Brain pericyte (primary cell): ENCODE measurements around the gene PALD1.

Experiments
- DNase-seq: peaks from one replicate; pipeline ENCODE4 v3.0.0-alpha.2; 2012; ENCODE audit warnings: low read depth, low spot score

Gene PALD1

GRCh38 chr10:70478191-70479164, at the start of gene PALD1:
Gene PALD1, plus strand, starts transcription at chr10:70478767. Its CDS starts 47,185 bp downstream, at chr10:70525952.
- no peak for DNase-seq

DNA sequence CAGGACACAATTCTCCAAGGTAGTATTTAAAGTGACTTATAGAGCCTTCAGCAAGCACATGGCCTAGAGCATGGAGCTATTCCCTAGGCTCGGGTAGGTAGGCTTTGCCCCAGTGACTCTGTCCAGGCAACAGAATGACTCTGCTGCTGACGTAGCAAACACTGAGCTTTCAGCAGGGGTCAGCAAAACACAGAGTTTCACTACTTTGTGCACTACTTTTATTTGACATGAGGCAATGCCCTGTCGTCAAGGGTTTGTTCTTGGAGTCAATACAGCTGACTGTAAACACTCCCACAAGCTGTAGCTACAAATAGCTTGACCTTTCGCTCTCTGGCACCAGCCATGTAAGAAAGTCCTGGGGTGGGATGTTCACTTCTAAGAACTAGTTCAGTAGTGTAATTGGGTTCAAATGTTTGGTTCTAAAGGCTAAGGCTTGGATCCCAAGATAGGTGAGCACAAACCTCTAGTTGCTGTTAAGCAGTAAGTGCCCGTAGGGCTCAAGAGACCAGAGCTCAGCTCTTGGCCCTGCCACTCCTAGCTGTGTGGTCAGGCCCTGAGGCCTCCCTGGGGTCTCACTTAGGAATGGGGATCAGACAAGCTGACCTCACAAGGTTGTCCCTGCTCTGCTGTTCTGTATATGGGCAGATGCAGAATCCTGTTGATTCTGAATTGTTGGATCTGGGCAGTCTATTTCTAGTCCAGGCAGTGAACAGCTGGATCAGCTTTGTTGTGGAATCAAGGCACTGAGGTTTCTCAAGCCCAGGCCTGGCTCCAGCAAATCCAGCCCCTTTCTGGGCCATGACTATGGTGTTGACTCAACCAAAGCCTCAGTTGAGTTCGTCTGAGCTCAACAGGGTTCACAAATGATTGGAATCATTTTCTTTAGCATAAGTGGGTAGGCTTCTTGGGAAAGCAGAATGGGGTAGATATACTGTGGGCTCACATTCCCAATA, 47.8 kb upstream of the PALD1 start:
- peak; percentile 76 for DNase-seq

- DNase-seq: no peak
Observed at GRCh38 chr10:70432101-70432500, 46.5 kb upstream of the PALD1 start.

GRCh38 chr10:70432561-70433263, 45.9 kb upstream of the PALD1 start:
- DNase-seq: no peak

DNA sequence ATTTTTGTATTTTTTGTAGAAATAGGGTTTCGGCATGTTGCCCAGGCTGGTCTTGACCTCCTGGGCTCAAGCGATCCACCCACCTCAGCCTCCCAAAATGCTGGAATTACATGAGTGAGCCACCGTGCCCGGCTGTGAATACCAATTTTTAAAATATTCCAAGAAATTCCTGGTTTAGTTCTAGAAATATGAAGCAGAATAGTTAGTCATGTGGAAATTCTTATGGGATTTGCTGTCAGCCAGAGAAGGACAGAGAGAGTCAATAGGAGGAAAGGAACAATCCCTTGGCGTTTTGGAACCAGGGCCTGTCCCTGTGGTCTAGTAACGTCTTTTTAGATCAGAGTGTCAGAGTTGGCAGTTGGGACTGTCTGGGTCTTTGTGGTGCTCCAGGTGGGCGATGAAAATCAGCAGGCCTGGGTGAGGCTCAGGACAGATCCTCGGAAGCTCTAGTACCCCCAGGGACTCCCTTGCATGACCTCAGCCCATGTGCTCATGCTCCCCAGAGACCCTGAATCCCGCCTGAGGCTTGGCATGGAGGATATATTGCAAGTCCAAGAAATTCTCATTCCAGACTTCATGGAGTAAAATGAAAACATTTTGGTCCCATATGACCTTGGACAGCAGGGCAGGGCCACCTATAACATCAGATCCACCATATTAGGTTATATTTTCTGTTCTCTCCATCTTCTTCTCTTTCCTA, 44.8 kb upstream of the PALD1 start:
- DNase-seq: no peak

DNA sequence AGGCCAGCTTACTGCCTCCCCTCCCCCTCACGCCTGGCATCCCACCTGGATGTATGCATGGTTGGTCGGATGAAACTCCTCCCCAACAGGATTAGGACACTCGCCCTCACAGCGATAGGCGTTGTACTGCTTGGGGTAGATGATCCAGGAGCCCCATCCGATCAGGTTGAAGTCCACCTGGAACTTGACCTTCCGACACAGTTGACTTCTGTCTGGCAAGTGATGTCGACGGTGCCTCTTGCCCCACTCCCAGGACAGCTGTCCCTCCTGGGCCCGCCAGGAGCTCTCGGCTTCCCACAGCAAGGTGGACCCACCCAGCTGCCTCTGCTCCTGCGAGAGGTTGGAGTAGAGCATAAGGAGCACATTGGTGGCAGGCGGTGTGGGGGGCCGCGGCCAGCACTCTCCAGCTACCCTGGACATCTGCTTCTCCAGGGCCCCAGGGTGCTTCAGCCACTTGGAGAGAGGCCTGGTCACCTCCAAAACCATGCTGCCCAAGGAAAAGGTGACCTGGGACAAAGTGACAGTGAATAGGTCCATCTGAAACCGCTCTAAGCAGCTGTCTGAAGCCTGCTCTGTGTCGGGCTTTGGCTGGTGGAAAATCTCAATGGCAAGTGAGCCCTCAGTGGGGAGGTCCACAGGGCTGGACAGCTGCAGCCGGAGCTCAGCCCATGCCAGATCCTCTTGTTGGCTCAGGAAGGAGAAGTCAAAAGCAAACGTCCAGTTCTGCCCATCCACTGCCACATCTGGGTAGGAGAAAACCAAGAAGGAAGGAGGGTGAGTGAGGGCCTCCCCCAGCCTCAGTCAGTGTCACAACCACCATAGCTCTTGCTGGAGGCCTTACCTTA, 43.1 kb upstream of the PALD1 start:
- no peak for DNase-seq

GRCh38 chr10:70437721-70438120, 40.8 kb upstream of the PALD1 start:
- DNase-seq: no peak

GRCh38 chr10:70440296-70441160, 38.0 kb upstream of the PALD1 start:
- no peak for DNase-seq

GRCh38 chr10:70441161-70441894, 37.2 kb upstream of the PALD1 start, which contains the start of gene NODAL:
Gene NODAL, minus strand, starts transcription at chr10:70441681. Its CDS starts 14 bp downstream, at chr10:70441667.
- DNase-seq: no peak

DNA sequence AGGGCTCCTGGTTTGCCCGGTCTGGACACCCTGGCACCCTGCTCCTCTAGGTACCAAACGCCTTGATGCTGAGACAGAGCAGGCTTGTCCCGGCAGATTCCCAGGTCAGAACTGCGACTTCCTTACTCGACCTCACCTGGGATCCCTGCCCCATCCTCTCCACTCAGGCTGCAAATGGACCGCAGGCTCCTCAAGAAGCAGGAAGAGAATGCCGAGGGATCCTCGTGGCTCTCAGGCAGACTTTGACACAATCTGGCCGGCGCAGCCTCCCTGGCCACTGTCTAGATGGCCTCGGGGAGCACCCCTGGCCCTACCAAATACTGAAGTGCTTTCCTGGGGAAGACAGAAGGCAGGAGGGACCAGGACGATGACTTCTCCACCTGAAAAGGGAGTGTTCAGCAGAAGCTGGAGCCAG, 36.7 kb upstream of the PALD1 start:
- DNase-seq: no peak

GRCh38 chr10:70442332-70442988, 36.1 kb upstream of the PALD1 start:
- DNase-seq: no peak

DNA sequence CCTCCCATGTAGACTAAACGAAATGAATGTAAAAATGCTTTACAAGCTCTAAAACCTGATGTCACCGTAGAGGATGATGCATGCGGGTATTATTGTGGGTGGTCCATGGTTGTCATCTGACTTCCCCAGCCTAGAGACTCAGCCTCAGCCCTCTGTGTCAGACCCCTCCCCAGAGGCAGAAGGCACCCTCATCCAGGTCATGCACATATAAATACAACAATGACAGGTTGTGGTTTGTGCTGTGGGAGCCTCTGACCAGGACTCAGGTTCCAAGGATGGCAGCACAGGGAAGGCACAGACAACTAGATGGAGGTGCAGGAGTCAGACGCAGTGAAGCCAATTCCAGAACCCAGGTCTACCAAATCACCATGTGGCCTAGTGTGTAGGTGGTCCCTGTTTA, 33.8 kb upstream of the PALD1 start:
- DNase-seq: no peak

- DNase-seq: no peak
Observed at GRCh38 chr10:70445718-70446657, 32.6 kb upstream of the PALD1 start.

- DNase-seq: peak; percentile 24
Observed at GRCh38 chr10:70448236-70448635, 30.3 kb upstream of the PALD1 start.

DNA sequence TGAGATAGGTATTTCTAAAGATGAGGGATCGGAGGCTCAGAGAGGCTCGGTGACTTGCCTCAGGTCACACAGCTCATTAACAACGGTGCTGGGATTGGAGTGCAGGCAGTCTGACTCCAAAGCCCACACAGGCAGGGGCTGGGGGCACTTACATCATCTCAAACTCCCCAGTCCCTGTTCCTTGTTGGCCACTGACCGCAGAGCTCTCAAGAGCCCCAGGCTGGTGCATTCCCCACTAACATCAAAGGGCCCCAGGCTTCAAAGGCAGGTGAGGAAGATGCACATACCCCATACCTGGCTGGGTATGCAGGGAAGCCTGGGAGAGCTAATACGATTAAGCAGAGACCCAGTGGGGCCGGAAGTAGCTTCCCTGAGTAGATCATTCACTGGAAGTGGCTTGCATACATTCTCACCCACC, 23.3 kb upstream of the PALD1 start:
- no peak for DNase-seq

GRCh38 chr10:70456164-70456563, 22.4 kb upstream of the PALD1 start:
- no peak for DNase-seq
